ENCODE data around the gene EFEMP1. TPM values are rescaled to one million over a fixed set of nuclear protein-coding genes. Genes with fewer than 3 reads are reported as not detected.

EFEMP1 gene
- total and polyA plus RNA-seq, 2 of the 13 experiments (the other 11 are each of a cell fraction or from before 2014, with no cell fraction given): not detected

GRCh38 chr2:55952415-55952814 lies 28.8 kb upstream of the EFEMP1 start:
- Histone ChIP-seq H3K4me1 (ENCODE audit: insufficient read depth, low read length) (no peaks in the 10 kb centered on the region), H3K79me2 (ENCODE audit: insufficient read depth, low read length) (no peaks in the 10 kb centered on the region), H3K27me3 (ENCODE audit: control insufficient read depth in 1 of 2, insufficient read depth in 2 of 2, low read length in 2 of 2) (peaks cover 0 to 3% of the 10 kb centered on the region in 2 experiments; a peak in 1 of 5 replicates), H3K9me3 (ENCODE audit: low read length) (no peaks in the 10 kb centered on the region), H4K20me1 (ENCODE audit: insufficient read depth, low read length) (no peaks in the 10 kb centered on the region), H2AFZ (ENCODE audit: low read length) (no peak overlapping the region), H3K9ac (ENCODE audit: insufficient read depth, low read depth, low read length) (no peak overlapping the region), H3K36me3 (replicated peaks in 1 of 2; ENCODE audit: control insufficient read depth in 1 of 2, insufficient read depth in 2 of 2, low read length in 2 of 2) (no peaks in the 10 kb centered on the region), H3K4me2 (ENCODE audit: low read depth, low read length) (no peak overlapping the region), H3K4me3 (replicated peaks in 1 of 3; ENCODE audit: insufficient read depth in 1 of 3, low read depth in 2 of 3, low read length in 3 of 3) (no peak overlapping the region), H3K27ac (ENCODE audit: extremely low read length, insufficient read depth, low read length) (no peak overlapping the region)
- intact Hi-C loops (cut with micrococcal nuclease; ENCODE audit: unreplicated experiment): no loop called here
- ChIA-PET CTCF (ENCODE audit: low intra/inter-chr PET ratio, low total read pairs) (no interaction called here), POLR2A (no interaction called here)
- BruUV-seq (replicated peaks): no TSS peak
- FAIRE-seq (no peak), ATAC-seq (no peak), DNase-seq (ENCODE audit: low spot score) (no peak)
- WGBS (ENCODE audit: low lambda C conversion rate): 3% methylated on average over 4 of the region's 4 CpGs
- in situ Hi-C loops (cut with HindIII; ENCODE audit: extremely low pct_ligation_motif_present, low pct_unique_long_range_greater_than_20kb): no loop called here
- TF ChIP-seq ZNF251 (CRISPR knock-in tag; IDR thresholded peaks at IDR 0.05) (no peak), AGO1 (IDR thresholded peaks at IDR 0.05; ENCODE audit: low read depth, low read length, poor library complexity, severe bottlenecking) (no peak), ZNF230 (CRISPR knock-in tag; IDR thresholded peaks at IDR 0.05) (no peak)

DNA sequence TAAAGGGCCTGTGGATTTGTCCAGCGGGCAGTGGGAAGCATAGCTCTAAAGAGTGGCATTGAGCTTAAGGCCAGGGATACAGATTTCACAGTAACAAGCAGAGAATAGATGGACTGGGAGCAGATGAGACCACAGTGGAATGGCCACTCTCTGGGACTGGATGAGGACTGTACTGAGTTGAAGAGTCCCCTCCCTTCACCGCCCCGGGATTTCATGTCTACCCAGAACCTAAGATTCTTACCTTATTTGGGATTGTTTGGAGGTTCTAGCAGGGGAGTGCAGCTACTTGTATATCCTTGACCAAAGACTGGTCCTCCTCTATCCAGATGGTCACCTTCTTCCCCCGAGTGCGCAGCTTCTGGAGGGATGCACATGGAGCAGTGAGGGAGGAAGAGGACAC lies 28.0 kb upstream of the EFEMP1 start:
- Histone ChIP-seq H3K36me3 (replicated peaks in 1 of 2; ENCODE audit: control insufficient read depth in 1 of 2, insufficient read depth in 2 of 2, low read length in 2 of 2) (no peaks in the 10 kb centered on the region), H3K27ac (ENCODE audit: extremely low read length, insufficient read depth, low read length) (no peak overlapping the region), H3K9ac (ENCODE audit: insufficient read depth, low read depth, low read length) (no peak overlapping the region), H4K20me1 (ENCODE audit: insufficient read depth, low read length) (no peaks in the 10 kb centered on the region), H3K9me3 (ENCODE audit: low read length) (no peaks in the 10 kb centered on the region), H3K79me2 (ENCODE audit: insufficient read depth, low read length) (no peaks in the 10 kb centered on the region), H3K27me3 (ENCODE audit: control insufficient read depth in 1 of 2, insufficient read depth in 2 of 2, low read length in 2 of 2) (peaks cover 0 to 3% of the 10 kb centered on the region in 2 experiments; a peak in 1 of 5 replicates), H3K4me1 (ENCODE audit: insufficient read depth, low read length) (no peaks in the 10 kb centered on the region), H3K4me3 (replicated peaks in 1 of 3; ENCODE audit: insufficient read depth in 1 of 3, low read depth in 2 of 3, low read length in 3 of 3) (no peak overlapping the region), H3K4me2 (ENCODE audit: low read depth, low read length) (no peak overlapping the region), H2AFZ (ENCODE audit: low read length) (no peak overlapping the region)
- POLR2A ChIA-PET: no interaction called here
- no peak for DNase-seq (ENCODE audit: low spot score)
- no TSS peak for BruUV-seq (replicated peaks)
- FAIRE-seq: no peak
- ATAC-seq: no peak
- TF ChIP-seq ZBTB20 (CRISPR knock-in tag; IDR thresholded peaks at IDR 0.05; ENCODE audit: borderline replicate concordance, low read depth) (no peak), IRF9 (CRISPR knock-in tag; IDR thresholded peaks at IDR 0.05; ENCODE audit: borderline replicate concordance) (no peak), IKZF4 (CRISPR knock-in tag; IDR thresholded peaks at IDR 0.05; ENCODE audit: borderline replicate concordance, low read depth, not compliant biosample characterization) (no peak), MAFK (conservative IDR thresholded peaks at IDR 0.05 in 1 of 2, IDR thresholded peaks at IDR 0.05 in 1 of 2; ENCODE audit: low read length in 2 of 2) (no peak), LRRFIP1 (CRISPR knock-in tag; conservative IDR thresholded peaks at IDR 0.05) (no peak), SATB2 (CRISPR knock-in tag; IDR thresholded peaks at IDR 0.05) (no peak)
- 3% methylated on average over 5 of the region's 5 CpGs for WGBS (ENCODE audit: low lambda C conversion rate)
- intact Hi-C loops (cut with micrococcal nuclease; ENCODE audit: unreplicated experiment): no loop called here
- CTCF ChIA-PET (ENCODE audit: low intra/inter-chr PET ratio, low total read pairs): no interaction called here
- in situ Hi-C loops (cut with HindIII; ENCODE audit: extremely low pct_ligation_motif_present, low pct_unique_long_range_greater_than_20kb): no loop called here
